Fibroblast of lung (primary cell): ENCODE data around the gene MAML3.

Source experiments
- EZH2 ChIP-seq: IDR thresholded peaks from 2 replicates; pipeline ENCODE4 v1.5.1; 2012; ENCODE audit warnings: low read length, control low read depth, mild to moderate bottlenecking; ENCODE audit errors: missing control alignments
- TF ChIP-seq, protein P1 (sequence below), 2 donors: IDR thresholded peaks in 1 of 2; conservative IDR thresholded peaks in 1 of 2; 1 replicate in 1 of 2; 2 replicates in 1 of 2; pipeline ENCODE4 v1.5.1; 2011 to 2012; ENCODE audit warnings: low read length in 2 of 2, control low read depth in 1 of 2, inconsistent platforms in 1 of 2, low read depth in 1 of 2, mild to moderate bottlenecking in 1 of 2

DNA sequence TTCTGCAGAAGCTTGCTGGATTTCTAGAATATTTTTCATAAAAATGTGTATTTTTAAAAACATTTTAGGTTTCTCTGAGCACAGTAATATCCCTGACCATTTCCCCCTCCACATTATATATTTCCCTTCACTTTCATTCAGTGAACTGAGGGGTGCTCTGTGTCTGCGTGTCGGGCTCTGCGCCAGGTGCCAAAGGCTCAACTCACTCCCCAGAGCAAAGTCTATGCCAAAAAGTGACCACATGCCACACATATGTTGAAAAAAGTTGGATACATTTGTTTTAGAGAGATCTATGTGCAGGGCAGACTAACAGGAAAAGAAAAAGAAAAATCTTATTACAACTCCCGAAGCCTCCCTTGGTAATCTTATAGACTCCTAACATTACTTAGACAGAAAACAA, 254.6 kb downstream of the MAML3 start:
- TF ChIP-seq, protein P1, sequence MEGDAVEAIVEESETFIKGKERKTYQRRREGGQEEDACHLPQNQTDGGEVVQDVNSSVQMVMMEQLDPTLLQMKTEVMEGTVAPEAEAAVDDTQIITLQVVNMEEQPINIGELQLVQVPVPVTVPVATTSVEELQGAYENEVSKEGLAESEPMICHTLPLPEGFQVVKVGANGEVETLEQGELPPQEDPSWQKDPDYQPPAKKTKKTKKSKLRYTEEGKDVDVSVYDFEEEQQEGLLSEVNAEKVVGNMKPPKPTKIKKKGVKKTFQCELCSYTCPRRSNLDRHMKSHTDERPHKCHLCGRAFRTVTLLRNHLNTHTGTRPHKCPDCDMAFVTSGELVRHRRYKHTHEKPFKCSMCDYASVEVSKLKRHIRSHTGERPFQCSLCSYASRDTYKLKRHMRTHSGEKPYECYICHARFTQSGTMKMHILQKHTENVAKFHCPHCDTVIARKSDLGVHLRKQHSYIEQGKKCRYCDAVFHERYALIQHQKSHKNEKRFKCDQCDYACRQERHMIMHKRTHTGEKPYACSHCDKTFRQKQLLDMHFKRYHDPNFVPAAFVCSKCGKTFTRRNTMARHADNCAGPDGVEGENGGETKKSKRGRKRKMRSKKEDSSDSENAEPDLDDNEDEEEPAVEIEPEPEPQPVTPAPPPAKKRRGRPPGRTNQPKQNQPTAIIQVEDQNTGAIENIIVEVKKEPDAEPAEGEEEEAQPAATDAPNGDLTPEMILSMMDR (conservative IDR thresholded peaks at IDR 0.05 in 1 of 2, IDR thresholded peaks at IDR 0.05 in 1 of 2; ENCODE audit: low read depth in 1 of 2, low read length in 2 of 2) = no peak
- TF ChIP-seq EZH2 = no peak
